Urinary bladder (tissue), 4 donors: ENCODE results near the gene CNTN5. TPM values are rescaled to one million over a fixed set of nuclear protein-coding genes. Genes with fewer than 3 reads are reported as not detected.

ENCODE experiments used
- DNase-seq: peaks from one replicate; pipeline ENCODE4 v3.0.0-alpha.2; 2015; ENCODE audit errors: extremely low spot score
- H3K27ac ChIP-seq: one replicate; pipeline ENCODE4 v1.5.1; 2013; ENCODE audit warnings: low read depth, mild to moderate bottlenecking, moderate library complexity
- H3K36me3 ChIP-seq: one replicate; pipeline ENCODE4 v1.6.1; 2013; ENCODE audit warnings: mild to moderate bottlenecking, moderate library complexity; ENCODE audit not compliant: insufficient read depth
- H3K4me1 ChIP-seq: one replicate; pipeline ENCODE4 v1.6.1; 2013; ENCODE audit warnings: mild to moderate bottlenecking, moderate library complexity; ENCODE audit not compliant: insufficient read depth
- H3K4me3 ChIP-seq: one replicate; pipeline ENCODE4 v1.5.1; 2013; ENCODE audit warnings: low read depth, low read length
- WGBS: extraction: QIAGEN DNeasy Blood & Tissue Kit; methylation state at CpG from one replicate; pipeline ENCODE4 v1.1.7; 2013; 5-methylcytosine and 5-hydroxymethylcytosine counted together
- polyA plus RNA-seq: library from polyadenylated mRNA; stranded (reverse); fragments of 200-250 nt; gene quantifications from one replicate; pipeline ENCODE4 v1.2.3, GENCODE V29; 2013
- total RNA-seq: library from RNA; depleted of rRNA; stranded (reverse); fragments of >200 nt; gene quantifications from one replicate; pipeline ENCODE4 v1.2.3, GENCODE V29; 2014
- donor health status: healthy with polysubstance abuse.
- donor health status: healthy.

Gene CNTN5
- total and polyA plus RNA-seq, 2 donors = 2.6 TPM; not detected in 1

DNA sequence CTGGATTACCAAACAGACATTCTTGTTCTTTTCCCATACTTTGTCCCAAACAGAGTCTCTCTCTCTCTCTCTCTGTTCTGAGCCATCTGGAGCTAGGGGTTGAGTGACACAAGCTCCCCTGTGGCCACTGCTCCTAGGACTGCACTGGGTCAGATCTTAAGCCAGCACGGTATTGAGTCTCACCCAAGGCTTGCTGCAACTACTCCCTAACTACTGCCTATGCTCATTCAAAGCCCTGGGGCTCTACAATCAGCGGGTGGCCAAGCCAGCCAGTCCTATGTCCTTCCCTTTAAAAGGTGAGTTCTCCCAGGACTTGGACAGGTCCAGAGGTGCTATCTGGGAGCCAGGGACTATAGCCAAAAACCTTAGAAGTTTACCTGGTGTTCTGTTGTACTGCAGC lies 385.6 kb downstream of the CNTN5 start:
- no peak overlapping the region for H3K27ac ChIP-seq
- WGBS = 88% methylated on average over 2 of the region's 2 CpGs
- no peaks in the 10 kb centered on the region for H3K36me3 ChIP-seq
- no peaks in the 10 kb centered on the region for H3K4me1 ChIP-seq
- H3K4me3 ChIP-seq = no peak overlapping the region
- DNase-seq = no peak

DNA sequence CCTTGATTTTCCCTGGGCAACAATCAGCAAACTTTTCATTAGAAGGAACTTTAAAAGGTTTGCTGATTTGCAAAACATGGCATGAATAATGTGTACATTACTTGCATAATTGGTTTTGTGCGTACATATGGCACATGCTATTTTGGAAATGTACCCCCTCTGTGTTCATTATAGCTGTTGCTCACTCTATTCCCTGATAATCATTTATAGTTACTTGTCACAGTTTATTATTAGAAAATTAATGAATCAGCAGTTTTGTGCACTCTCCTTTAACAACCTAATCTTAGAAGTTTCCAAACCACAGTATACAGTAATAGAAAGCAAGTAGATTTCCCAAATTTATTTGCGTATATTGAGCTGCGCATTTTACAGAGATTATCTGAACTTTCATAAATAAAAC lies 389.9 kb downstream of the CNTN5 start:
- 87% methylated on average over 3 of the region's 3 CpGs for WGBS
- no peak for DNase-seq

DNA sequence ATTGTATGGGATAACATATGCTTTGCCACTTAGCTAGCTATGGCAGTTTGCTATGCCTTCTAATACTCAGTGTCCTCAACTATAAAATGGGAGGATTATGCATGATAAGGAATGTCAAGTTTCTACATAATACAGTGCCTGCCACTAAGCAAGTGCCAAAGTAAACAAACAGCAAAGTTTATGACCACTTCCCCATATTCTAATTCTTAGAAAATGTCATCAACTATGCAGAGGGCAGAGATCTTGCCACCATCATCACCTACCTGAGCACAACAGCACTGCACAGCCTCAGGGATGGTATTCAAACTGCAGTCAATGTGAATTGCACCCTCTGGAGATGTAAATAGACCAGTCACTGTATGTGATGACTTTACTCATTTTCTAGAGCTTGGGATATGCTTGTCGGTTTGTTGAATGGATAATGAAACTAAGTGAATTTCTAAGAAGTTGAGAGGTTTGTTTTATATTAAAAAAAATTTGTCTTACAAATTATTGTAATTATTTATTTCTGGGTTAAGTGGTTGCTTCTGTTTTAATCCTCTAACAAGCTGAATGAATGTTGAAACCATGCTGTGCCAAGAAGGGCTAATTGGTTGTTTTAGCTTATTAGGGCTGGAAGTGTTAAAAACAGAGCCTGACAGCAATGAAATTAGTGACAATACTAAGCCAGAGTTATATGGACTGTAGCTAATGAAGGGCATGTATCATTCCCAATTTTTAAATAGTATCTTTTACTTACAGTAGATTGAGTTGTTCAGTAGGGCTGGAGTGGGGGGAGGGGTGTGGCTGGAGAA lies 398.4 kb downstream of the CNTN5 start:
- Histone ChIP-seq H3K27ac (no peak overlapping the region), H3K36me3 (no peaks in the 10 kb centered on the region), H3K4me3 (no peak overlapping the region), H3K4me1 (no peaks in the 10 kb centered on the region)
- 33% methylated on average over 1 of the region's 1 CpG for WGBS
- DNase-seq = no peak

More for the DNA sequence above, 389.9 kb downstream of the CNTN5 start:
- Histone ChIP-seq H3K4me1 (no peaks in the 10 kb centered on the region), H3K36me3 (no peaks in the 10 kb centered on the region), H3K4me3 (no peak overlapping the region), H3K27ac (no peak overlapping the region)

DNA sequence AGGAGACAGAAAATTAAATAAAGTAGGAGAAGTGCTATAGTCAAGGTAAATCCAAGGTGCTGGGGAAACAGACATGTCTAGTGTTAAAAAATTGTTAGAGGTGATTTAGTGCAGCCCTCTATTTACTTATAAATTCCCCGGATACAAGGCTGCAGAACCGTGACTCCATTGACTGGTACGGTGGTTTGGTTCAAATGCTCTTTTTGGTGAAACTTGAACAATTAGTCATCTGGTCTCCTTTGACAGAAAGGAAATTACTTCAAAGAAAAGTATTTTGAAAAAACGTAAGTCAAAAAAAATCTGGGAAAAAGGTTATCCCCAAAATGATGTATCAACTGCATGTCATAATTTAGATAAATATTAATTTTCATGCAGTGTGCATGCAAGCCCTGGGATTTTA lies 399.2 kb downstream of the CNTN5 start:
- 65% methylated on average over 4 of the region's 4 CpGs for WGBS
- no peak for DNase-seq
- Histone ChIP-seq H3K27ac (no peak overlapping the region), H3K4me1 (no peaks in the 10 kb centered on the region), H3K36me3 (no peaks in the 10 kb centered on the region), H3K4me3 (no peak overlapping the region)

DNA sequence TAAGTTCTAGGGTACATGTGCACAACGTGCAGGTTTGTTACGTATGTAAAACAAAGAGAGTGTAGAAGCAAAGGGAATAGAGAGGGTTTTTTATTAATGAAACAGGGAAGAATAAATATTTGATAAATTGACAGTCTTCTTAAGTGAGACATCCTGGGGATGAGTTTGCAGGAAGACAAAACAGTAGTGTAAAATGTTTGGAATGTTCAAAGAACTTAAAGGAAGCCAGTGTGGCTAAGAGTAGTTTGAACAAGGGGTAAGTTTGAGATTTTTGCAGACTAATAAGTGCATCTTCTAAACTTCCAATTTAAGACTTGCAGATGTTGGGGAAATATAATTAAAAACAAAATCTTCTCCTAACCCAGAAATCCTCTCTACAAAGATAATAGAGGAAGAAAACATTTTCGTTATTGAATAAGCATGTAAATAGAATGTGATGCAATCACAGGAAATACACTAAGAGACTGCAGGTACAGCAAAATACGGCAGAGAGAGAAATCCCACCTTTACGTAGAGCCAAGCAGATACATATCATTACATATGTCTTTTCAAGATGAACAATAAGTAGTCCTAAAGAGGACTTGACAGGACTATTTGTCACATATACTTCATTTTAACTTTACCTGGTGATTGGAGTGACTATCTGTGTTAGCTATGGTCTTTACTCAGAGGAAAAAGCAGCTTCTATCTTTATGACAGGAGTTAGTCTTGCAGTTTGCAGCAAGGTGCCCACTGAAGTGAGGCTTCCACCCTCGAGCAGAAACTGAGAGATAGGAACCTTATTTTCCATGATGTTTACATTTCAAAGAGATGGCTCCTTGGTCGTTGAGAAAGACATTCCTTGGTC lies 402.1 kb downstream of the CNTN5 start:
- no peaks in the 10 kb centered on the region for H3K4me1 ChIP-seq
- H3K4me3 ChIP-seq = no peak overlapping the region
- no peak overlapping the region for H3K27ac ChIP-seq
- DNase-seq = no peak
- WGBS = 29% methylated on average over 7 of the region's 7 CpGs
- H3K36me3 ChIP-seq = no peaks in the 10 kb centered on the region

DNA sequence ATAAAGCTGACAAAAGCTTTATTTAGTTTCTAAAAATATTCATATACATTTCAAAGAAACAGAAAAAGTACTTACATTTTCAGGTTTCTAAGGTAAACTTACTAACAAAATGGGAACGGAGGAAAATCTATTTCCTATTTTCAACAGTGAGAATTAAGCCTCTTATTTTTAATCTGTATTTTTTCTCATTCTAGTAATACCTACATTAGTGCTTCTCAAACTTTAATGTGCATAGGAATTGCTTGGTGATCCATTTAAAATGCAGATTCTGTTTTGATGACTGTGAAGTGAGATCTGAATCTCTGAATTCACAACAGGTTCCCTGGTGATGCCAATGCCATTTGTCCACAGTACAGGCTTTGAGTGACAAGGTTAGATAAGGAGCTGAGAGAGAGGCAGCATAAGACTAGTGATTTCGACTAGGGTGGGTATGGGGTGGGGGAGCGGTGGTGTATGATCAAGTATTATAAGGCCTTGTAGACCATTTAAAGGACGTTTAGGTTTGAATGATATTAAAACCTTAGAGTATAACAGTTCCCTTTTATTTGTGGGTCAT lies 402.8 kb downstream of the CNTN5 start:
- Histone ChIP-seq H3K36me3 (no peaks in the 10 kb centered on the region), H3K4me3 (no peak overlapping the region), H3K27ac (no peak overlapping the region), H3K4me1 (no peaks in the 10 kb centered on the region)
- no peak for DNase-seq
- 40% methylated on average over 4 of the region's 4 CpGs for WGBS

DNA sequence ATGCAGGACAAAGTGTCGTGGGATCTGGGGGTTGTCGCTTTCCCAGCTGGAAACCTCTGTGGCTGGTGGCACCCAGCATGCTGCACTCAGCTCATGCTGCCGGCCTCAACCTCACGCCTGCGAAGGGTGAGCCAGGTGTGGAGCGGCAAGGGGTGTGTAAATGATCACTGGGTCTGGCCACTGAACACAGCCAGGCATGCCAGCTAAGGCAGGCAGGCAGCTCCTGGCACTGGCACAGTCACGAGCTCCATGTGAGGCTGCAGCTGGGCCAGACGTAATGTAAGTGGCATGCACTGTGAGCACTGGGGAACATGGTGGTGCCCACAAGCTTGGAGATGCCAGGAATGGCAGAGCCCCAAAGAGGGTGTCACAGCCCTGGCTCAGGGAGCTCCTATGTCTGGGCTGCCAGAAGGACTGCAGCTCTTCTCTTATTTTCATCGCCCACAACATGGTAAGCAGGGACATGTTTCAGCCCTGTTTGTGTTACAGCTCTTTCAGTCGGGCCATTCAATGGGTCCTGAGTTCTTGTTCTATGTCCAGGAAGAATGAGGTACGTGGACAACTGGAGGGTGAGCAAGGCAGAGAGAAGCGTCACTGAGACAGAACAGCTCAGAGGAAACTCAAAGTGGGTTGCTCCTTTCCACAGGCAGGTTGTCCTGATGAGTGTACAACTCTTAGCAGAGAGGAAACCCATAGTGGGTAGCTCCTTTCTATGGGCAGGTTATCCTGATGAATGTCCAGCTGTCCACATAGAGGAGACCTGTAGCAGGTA lies 403.8 kb downstream of the CNTN5 start:
- DNase-seq = no peak
- WGBS = 94% methylated on average over 12 of the region's 12 CpGs
- Histone ChIP-seq H3K4me1 (no peaks in the 10 kb centered on the region), H3K4me3 (no peak overlapping the region), H3K27ac (no peak overlapping the region), H3K36me3 (no peaks in the 10 kb centered on the region)

DNA sequence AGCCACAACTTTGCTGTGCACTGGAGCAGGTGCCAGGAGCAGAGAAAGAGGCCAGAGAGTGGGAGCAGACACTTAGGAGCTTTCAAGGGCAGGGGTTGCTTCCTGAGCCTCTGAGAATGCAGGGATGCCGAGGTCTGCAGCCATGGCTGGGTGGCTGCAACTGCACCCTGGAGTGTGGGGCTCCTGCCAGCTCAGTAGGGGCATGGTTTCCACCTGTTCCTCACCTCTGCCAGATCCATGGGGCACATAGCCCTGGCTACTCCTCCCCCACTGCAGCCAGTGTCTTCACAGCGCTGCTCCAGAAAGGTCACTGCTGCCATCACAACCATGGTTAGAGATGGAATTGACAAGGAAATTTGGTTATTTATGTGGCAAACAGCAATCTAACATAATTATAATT lies 404.8 kb downstream of the CNTN5 start:
- H3K36me3 ChIP-seq = no peaks in the 10 kb centered on the region
- 49% methylated on average over 2 of the region's 2 CpGs for WGBS
- no peaks in the 10 kb centered on the region for H3K4me1 ChIP-seq
- no peak for DNase-seq
- no peak overlapping the region for H3K27ac ChIP-seq
- H3K4me3 ChIP-seq = no peak overlapping the region

DNA sequence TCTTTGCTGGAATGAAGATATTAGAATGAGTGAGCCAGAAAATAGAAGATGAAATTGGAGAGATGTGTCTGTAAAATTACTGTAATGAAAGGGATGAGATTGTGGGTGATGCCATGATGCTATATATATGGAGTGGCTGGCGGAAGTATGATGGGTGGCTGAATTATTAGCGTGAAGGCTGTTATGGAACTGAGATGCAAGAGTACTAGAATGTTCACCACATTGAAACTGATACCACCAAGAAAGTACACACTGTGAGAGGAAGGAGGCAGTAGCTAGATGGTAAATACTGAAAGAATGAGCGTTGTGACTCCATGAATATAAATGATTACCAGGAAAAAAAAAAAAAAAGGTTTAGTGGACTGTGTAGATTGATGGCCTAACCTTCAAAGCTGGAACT lies 411.9 kb downstream of the CNTN5 start:
- Histone ChIP-seq H3K36me3 (no peaks in the 10 kb centered on the region), H3K27ac (no peak overlapping the region), H3K4me1 (no peaks in the 10 kb centered on the region), H3K4me3 (no peak overlapping the region)
- whole genome bisulfite sequencing = 93% methylated on average over 3 of the region's 3 CpGs
- DNase-seq = no peak

DNA sequence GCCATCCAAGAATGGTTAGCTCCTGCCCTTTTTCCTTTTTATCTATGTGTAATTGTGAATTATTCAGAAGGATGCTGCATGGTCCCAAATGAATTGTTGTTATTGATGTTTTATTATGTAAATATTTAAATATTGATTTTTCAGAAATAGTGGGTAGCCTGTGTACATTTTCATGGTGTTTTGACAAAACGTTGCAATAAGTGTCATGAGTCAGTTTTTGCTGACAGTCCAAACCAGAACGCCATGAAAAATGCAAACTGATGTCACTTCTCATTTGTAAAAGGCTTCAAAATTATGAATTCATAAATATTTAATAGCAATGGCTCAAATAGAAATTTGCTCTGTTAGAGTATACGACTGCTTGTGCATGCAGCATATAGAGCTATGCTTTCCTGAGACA lies 422.5 kb downstream of the CNTN5 start:
- Histone ChIP-seq H3K4me1 (no peaks in the 10 kb centered on the region), H3K36me3 (no peaks in the 10 kb centered on the region), H3K4me3 (no peak overlapping the region), H3K27ac (no peak overlapping the region)
- WGBS = 75% methylated on average over 3 of the region's 3 CpGs
- no peak for DNase-seq

DNA sequence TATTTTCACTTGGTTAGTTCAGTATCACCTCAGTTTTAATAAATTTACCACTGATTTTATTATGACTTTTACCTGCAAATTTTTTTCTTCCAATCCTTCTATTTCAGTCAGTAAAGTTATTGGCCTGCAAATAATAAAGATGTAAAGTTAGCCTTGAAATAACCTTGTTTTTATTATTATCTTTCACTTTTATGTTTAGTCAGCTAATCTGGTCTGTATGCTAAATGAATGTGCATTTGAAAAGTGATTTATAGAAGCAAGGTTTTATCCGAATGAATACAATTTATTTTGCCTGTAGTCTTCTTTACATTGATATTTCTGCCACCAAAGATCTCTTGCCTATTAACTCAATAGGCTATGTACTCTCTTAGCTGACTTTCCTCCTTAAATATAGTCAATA lies 425.7 kb downstream of the CNTN5 start:
- Histone ChIP-seq H3K36me3 (no peaks in the 10 kb centered on the region), H3K4me3 (no peak overlapping the region), H3K27ac (no peak overlapping the region), H3K4me1 (no peaks in the 10 kb centered on the region)
- WGBS = 73% methylated on average over 1 of the region's 1 CpG
- DNase-seq = no peak

DNA sequence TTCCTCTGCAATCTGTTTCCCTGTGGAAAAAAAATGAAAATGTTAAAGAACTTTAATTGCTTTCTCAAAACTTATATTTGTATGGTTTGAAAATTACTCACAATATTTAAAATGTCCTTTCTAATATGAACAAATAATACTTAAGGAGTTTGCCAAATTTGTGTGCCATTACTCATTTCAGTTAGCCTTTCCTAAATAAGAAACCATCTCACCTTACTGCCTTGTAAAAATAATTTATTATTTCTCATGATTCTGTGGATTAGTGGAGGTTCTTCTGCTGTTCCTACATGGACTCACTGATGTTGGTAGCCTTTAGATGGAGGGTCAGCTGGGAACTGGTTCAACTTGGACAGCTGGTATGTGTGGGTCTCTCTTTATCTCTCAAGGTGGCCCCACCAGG lies 428.6 kb downstream of the CNTN5 start:
- H3K36me3 ChIP-seq = no peaks in the 10 kb centered on the region
- DNase-seq = no peak
- no peak overlapping the region for H3K4me3 ChIP-seq
- no peaks in the 10 kb centered on the region for H3K4me1 ChIP-seq
- H3K27ac ChIP-seq = no peak overlapping the region

DNA sequence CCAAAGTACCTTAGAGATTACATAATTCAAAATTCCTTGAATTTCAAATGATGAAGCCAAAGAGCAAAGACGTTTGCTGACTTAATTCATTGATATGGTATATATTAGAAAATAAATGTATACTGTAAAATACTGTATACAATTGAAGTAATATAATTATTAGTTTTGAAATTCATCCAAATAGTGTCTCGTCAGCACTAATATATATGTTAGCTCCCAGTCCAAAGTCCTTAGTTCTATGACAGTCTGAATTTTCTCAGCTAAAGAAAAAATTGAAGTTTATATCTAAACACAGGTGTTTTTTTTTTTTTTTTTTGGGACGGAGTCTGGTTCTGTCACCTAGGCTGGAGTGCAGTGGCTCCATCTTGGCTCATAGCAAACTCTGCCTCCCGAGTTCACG lies 431.3 kb downstream of the CNTN5 start:
- DNase-seq = no peak

More for the DNA sequence above, 431.3 kb downstream of the CNTN5 start:
- Histone ChIP-seq H3K36me3 (no peaks in the 10 kb centered on the region), H3K27ac (no peak overlapping the region), H3K4me3 (no peak overlapping the region), H3K4me1 (no peaks in the 10 kb centered on the region)
- WGBS = 88% methylated on average over 5 of the region's 5 CpGs
